Panc1 (cell line): ENCODE data around the gene BBS9.
"Not testable (repeated sequence)": the region's sequence is repeated elsewhere in the genome, so short reads cannot be mapped to it uniquely, and the experiment has no call there.

Source experiments
- CTCF ChIP-seq: fragments of 450-650 bp; IDR thresholded peaks from 2 replicates; pipeline ENCODE4 v1.5.1; 2017; ENCODE audit warnings: mild to moderate bottlenecking
- POLR2AphosphoS5 ChIP-seq: IDR thresholded peaks from 2 replicates; pipeline ENCODE4 v1.6.1; 2012; ENCODE audit warnings: mild to moderate bottlenecking, low read depth, low read length, moderate library complexity
- TF ChIP-seq, protein P1 (sequence below), 2 experiments: IDR thresholded peaks; 2 replicates each; pipeline ENCODE4 v1.6.1; 2011 to 2012; ENCODE audit warnings: low read depth in 2 of 2, control low read depth in 1 of 2, low read length in 1 of 2, mild to moderate bottlenecking in 1 of 2, moderate library complexity in 1 of 2; ENCODE audit not compliant: insufficient read depth in 1 of 2

DNA sequence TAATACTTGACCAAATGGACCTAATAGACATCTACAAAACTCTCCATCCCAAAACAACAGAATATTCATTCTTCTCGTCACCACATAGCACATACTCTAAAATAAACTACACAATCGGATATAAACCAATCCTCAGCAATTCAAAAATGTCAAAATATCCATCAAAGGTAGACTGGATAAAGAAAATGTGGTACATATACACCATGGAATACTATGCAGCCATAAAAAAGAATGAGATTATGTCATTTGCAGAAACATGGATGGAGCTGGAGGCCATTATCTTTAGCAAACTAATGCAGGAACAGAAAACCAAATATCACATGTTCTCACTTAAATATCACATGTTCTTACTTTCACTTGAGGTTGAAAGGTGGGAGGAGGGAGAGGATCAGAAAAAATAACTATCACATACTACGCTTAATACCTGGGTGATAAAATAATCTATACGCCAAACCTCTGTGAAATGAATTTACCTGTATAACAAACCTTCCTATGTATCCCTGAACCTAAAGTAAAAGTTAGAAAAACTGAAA lies 142.5 kb downstream of the BBS9 start:
- TF ChIP-seq, protein P1, sequence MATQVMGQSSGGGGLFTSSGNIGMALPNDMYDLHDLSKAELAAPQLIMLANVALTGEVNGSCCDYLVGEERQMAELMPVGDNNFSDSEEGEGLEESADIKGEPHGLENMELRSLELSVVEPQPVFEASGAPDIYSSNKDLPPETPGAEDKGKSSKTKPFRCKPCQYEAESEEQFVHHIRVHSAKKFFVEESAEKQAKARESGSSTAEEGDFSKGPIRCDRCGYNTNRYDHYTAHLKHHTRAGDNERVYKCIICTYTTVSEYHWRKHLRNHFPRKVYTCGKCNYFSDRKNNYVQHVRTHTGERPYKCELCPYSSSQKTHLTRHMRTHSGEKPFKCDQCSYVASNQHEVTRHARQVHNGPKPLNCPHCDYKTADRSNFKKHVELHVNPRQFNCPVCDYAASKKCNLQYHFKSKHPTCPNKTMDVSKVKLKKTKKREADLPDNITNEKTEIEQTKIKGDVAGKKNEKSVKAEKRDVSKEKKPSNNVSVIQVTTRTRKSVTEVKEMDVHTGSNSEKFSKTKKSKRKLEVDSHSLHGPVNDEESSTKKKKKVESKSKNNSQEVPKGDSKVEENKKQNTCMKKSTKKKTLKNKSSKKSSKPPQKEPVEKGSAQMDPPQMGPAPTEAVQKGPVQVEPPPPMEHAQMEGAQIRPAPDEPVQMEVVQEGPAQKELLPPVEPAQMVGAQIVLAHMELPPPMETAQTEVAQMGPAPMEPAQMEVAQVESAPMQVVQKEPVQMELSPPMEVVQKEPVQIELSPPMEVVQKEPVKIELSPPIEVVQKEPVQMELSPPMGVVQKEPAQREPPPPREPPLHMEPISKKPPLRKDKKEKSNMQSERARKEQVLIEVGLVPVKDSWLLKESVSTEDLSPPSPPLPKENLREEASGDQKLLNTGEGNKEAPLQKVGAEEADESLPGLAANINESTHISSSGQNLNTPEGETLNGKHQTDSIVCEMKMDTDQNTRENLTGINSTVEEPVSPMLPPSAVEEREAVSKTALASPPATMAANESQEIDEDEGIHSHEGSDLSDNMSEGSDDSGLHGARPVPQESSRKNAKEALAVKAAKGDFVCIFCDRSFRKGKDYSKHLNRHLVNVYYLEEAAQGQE (IDR thresholded peaks at IDR 0.05; ENCODE audit: insufficient read depth in 1 of 2, low read depth in 2 of 2, low read length in 1 of 2) = not testable (repeated sequence)
- not testable (repeated sequence) for TF ChIP-seq CTCF, POLR2AphosphoS5
